ENCODE results near the gene PYHIN1. TPM values are rescaled to one million over a fixed set of nuclear protein-coding genes. Genes with fewer than 3 reads are reported as not detected.

Gene PYHIN1
- total RNA-seq: not detected in 2 replicates

- Histone ChIP-seq H3K4me3 (ENCODE audit: insufficient read depth, low read length) (no peak within 1 kb of the TSS), H3K27ac (ENCODE audit: low read depth, low read length) (no peak within 1 kb of the TSS)
- TF ChIP-seq, protein P1, sequence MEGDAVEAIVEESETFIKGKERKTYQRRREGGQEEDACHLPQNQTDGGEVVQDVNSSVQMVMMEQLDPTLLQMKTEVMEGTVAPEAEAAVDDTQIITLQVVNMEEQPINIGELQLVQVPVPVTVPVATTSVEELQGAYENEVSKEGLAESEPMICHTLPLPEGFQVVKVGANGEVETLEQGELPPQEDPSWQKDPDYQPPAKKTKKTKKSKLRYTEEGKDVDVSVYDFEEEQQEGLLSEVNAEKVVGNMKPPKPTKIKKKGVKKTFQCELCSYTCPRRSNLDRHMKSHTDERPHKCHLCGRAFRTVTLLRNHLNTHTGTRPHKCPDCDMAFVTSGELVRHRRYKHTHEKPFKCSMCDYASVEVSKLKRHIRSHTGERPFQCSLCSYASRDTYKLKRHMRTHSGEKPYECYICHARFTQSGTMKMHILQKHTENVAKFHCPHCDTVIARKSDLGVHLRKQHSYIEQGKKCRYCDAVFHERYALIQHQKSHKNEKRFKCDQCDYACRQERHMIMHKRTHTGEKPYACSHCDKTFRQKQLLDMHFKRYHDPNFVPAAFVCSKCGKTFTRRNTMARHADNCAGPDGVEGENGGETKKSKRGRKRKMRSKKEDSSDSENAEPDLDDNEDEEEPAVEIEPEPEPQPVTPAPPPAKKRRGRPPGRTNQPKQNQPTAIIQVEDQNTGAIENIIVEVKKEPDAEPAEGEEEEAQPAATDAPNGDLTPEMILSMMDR (IDR thresholded peaks at IDR 0.05; ENCODE audit: extremely low read depth, low read depth, low read length): no peak
Observed at GRCh38 chr1:158931055-158931737, at the start of gene PYHIN1. Gene PYHIN1, plus strand, starts transcription at chr1:158931552. Its CDS starts 5,359 bp downstream, at chr1:158936911.

DNA sequence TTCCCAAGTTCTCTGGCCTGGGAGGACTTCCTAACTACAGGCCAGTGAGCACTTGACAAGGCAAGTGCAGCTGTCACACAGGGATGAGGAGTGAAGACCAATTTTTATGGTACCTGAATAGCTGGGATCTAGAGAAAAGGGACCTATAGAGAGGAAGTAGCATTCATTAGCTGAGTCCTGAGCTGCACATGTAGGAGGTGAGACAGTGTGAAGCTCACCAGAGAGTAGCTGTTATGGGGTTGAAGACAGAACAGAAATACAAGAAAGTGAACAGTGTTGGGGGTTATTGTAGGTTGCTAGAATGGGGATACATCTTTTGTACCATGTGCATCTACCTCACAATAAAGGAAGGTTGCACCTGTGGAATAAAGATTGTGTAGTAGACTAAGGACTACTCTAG, 37.7 kb upstream of the PYHIN1 start:
- Histone ChIP-seq H3K4me2 (ENCODE audit: insufficient read depth, low read length) (no peak overlapping the region), H4K20me1 (ENCODE audit: insufficient read depth, low read length) (no peaks in the 10 kb centered on the region), H3K27me3 (ENCODE audit: insufficient read depth, low read length) (no peaks in the 10 kb centered on the region), H2AFZ (ENCODE audit: low read length) (no peak overlapping the region), H3K36me3 (ENCODE audit: insufficient read depth, low read length) (no peaks in the 10 kb centered on the region), H3K4me3 (ENCODE audit: insufficient read depth, low read length) (no peak overlapping the region), H3K27ac (ENCODE audit: low read depth, low read length) (no peak overlapping the region), H3K9me3 (ENCODE audit: low read depth, low read length) (no peaks in the 10 kb centered on the region), H3K79me2 (ENCODE audit: insufficient read depth, low read length) (no peaks in the 10 kb centered on the region), H3K4me1 (ENCODE audit: insufficient read depth, low read length) (no peaks in the 10 kb centered on the region)
- DNase-seq (ENCODE audit: insufficient read length, low spot score, missing footprints): no peak
- TF ChIP-seq, protein P1 (IDR thresholded peaks at IDR 0.05; ENCODE audit: extremely low read depth, low read depth, low read length): no peak

More at GRCh38 chr1:158931055-158931737, at the start of gene PYHIN1:
- DNase-seq (ENCODE audit: insufficient read length, low spot score, missing footprints): no peak
- H2AFZ ChIP-seq (ENCODE audit: low read length): no peak within 1 kb of the TSS
- no peaks in the 10 kb centered on the region for H3K27me3 ChIP-seq (ENCODE audit: insufficient read depth, low read length)
- H4K20me1 ChIP-seq (ENCODE audit: insufficient read depth, low read length): no peaks in the 10 kb centered on the region
- H3K79me2 ChIP-seq (ENCODE audit: insufficient read depth, low read length): no peaks in the 10 kb centered on the region
- no peaks in the 10 kb centered on the region for H3K36me3 ChIP-seq (ENCODE audit: insufficient read depth, low read length)
- no peak within 1 kb of the TSS for H3K4me2 ChIP-seq (ENCODE audit: insufficient read depth, low read length)
- no peaks in the 10 kb centered on the region for H3K4me1 ChIP-seq (ENCODE audit: insufficient read depth, low read length)
- no peaks in the 10 kb centered on the region for H3K9me3 ChIP-seq (ENCODE audit: low read depth, low read length)

DNA sequence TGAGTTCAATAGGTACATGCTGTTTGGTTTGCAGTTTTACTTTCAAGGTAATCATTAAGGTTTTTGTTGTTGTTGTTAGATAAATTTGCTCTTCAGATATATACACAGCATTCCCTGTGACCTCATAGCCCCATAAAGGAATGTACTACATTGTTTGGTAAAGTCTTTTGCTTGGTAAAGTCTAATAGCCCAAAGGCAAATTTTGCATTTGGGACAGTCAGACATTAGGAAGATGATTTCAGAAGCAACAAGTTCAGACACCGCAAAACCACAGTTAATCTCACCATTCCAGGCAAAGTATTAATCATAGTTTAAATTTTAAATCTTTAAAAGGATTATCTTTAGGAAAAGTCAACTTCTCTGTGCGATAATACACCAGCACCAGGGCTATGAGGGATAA, 32.6 kb upstream of the PYHIN1 start:
- H3K9me3 ChIP-seq (ENCODE audit: low read depth, low read length): no peaks in the 10 kb centered on the region
- H3K27ac ChIP-seq (ENCODE audit: low read depth, low read length): no peak overlapping the region
- H3K4me3 ChIP-seq (ENCODE audit: insufficient read depth, low read length): no peak overlapping the region
- H2AFZ ChIP-seq (ENCODE audit: low read length): no peak overlapping the region
- H3K4me2 ChIP-seq (ENCODE audit: insufficient read depth, low read length): no peak overlapping the region
- TF ChIP-seq, protein P1 (IDR thresholded peaks at IDR 0.05; ENCODE audit: extremely low read depth, low read depth, low read length): no peak
- H3K36me3 ChIP-seq (ENCODE audit: insufficient read depth, low read length): no peaks in the 10 kb centered on the region
- H3K79me2 ChIP-seq (ENCODE audit: insufficient read depth, low read length): no peaks in the 10 kb centered on the region
- no peaks in the 10 kb centered on the region for H4K20me1 ChIP-seq (ENCODE audit: insufficient read depth, low read length)
- no peaks in the 10 kb centered on the region for H3K27me3 ChIP-seq (ENCODE audit: insufficient read depth, low read length)
- no peak for DNase-seq (ENCODE audit: insufficient read length, low spot score, missing footprints)
- H3K4me1 ChIP-seq (ENCODE audit: insufficient read depth, low read length): no peaks in the 10 kb centered on the region

- TF ChIP-seq, protein P1 (IDR thresholded peaks at IDR 0.05; ENCODE audit: extremely low read depth, low read depth, low read length): no peak
- H3K36me3 ChIP-seq (ENCODE audit: insufficient read depth, low read length): no peaks in the 10 kb centered on the region
- H3K9me3 ChIP-seq (ENCODE audit: low read depth, low read length): no peaks in the 10 kb centered on the region
- H4K20me1 ChIP-seq (ENCODE audit: insufficient read depth, low read length): no peaks in the 10 kb centered on the region
- H3K4me2 ChIP-seq (ENCODE audit: insufficient read depth, low read length): no peak overlapping the region
- H3K27ac ChIP-seq (ENCODE audit: low read depth, low read length): no peak overlapping the region
- H3K4me3 ChIP-seq (ENCODE audit: insufficient read depth, low read length): no peak overlapping the region
- H2AFZ ChIP-seq (ENCODE audit: low read length): no peak overlapping the region
- no peaks in the 10 kb centered on the region for H3K4me1 ChIP-seq (ENCODE audit: insufficient read depth, low read length)
- DNase-seq (ENCODE audit: insufficient read length, low spot score, missing footprints): no peak
- no peaks in the 10 kb centered on the region for H3K79me2 ChIP-seq (ENCODE audit: insufficient read depth, low read length)
- H3K27me3 ChIP-seq (ENCODE audit: insufficient read depth, low read length): no peaks in the 10 kb centered on the region
Observed at GRCh38 chr1:158901623-158902022, 29.7 kb upstream of the PYHIN1 start.

Measured in osteoblast (primary cell).